Measurements from ENCODE around the gene SMC1A.

The SMC1A gene

DNA sequence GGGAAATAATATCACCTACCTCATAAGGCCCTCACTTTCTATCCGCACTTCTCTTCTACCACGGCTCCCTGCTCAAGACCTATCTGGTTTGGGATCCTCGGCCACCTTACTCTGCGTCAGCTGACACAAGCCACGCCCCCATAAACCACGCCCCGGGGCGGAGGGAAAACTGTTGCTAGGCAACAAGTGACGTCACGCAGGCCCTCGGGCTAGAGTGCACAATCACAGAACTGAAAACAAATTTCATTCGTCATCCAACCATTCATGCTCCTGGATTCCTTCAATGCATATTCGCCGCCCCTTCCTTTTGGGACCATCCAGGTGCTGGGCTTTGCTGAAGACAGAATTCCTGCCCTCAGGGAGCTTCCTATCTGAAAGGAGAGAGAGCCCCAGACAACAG is 66.3 kb downstream of the SMC1A start:
- Histone ChIP-seq H3K9ac (ENCODE audit: low read depth in 1 of 2, low read length in 2 of 2) (no peak overlapping the region), H3K36me3 (ENCODE audit: control insufficient read depth in 1 of 2, insufficient read depth in 2 of 2, low read length in 2 of 2) (no peaks in the 10 kb centered on the region), H3K27me3 (ENCODE audit: control insufficient read depth in 1 of 2, insufficient read depth in 2 of 2, low read length in 2 of 2) (no peaks in the 10 kb centered on the region)

DNA sequence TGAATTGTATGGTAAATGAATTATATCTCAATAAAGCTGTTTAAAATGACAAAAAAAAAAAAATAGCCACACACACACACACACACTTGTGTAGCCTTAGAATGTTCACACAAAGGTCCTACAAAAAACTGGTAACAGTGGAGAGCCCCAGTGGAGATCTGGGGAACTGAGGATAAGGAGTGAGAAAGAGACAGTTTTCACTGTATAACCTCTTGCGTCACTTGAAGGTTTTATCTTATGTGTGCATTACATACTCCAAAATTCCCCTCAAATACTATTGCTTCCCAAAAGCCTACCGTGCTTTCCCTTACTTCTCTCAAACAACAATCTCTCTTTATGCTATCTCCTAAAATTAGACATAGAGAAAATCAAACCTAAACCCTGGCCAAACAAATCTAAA is 67.8 kb downstream of the SMC1A start:
- Histone ChIP-seq H3K36me3 (ENCODE audit: control insufficient read depth in 1 of 2, insufficient read depth in 2 of 2, low read length in 2 of 2) (no peaks in the 10 kb centered on the region), H3K9me3 (ENCODE audit: control insufficient read depth in 1 of 2, low read length in 2 of 2) (no peaks in the 10 kb centered on the region), H3K27ac (ENCODE audit: low read depth, low read length) (no peak overlapping the region), H3K27me3 (ENCODE audit: control insufficient read depth in 1 of 2, insufficient read depth in 2 of 2, low read length in 2 of 2) (no peaks in the 10 kb centered on the region), H3K4me1 (ENCODE audit: control insufficient read depth in 1 of 2, insufficient read depth in 2 of 2, low read length in 2 of 2) (no peaks in the 10 kb centered on the region), H3K4me3 (ENCODE audit: low read depth in 1 of 2, low read length in 2 of 2) (no peak overlapping the region), H3K9ac (ENCODE audit: low read depth in 1 of 2, low read length in 2 of 2) (no peak overlapping the region)

More for the DNA sequence above, 66.3 kb downstream of the SMC1A start:
- Histone ChIP-seq H3K4me1 (ENCODE audit: control insufficient read depth in 1 of 2, insufficient read depth in 2 of 2, low read length in 2 of 2) (no peaks in the 10 kb centered on the region), H3K9me3 (ENCODE audit: control insufficient read depth in 1 of 2, low read length in 2 of 2) (no peaks in the 10 kb centered on the region), H3K27ac (ENCODE audit: low read depth, low read length) (no peak overlapping the region), H3K4me3 (ENCODE audit: low read depth in 1 of 2, low read length in 2 of 2) (no peak overlapping the region)

DNA sequence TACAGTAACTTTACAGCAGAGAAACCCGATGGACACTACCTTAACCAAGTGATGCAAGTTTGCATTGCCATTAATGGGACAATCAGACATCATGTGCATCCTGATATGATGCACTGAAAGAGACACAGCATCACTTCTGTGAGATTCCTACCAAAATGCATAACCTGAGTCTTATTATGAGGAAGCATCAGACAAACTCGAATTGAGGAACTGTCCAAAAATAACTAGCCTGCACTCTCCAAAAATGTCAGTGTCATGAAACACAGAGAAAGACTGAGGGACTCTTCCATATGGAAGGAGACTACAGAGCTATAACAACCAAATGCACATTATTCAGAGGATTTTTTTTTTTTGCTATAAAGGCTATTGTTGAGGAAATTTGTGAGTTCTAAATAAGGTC is 74.5 kb downstream of the SMC1A start:
- Histone ChIP-seq H3K4me3 (ENCODE audit: low read depth in 1 of 2, low read length in 2 of 2) (no peak overlapping the region), H3K27me3 (ENCODE audit: control insufficient read depth in 1 of 2, insufficient read depth in 2 of 2, low read length in 2 of 2) (no peaks in the 10 kb centered on the region), H3K27ac (ENCODE audit: low read depth, low read length) (no peak overlapping the region), H3K9ac (ENCODE audit: low read depth in 1 of 2, low read length in 2 of 2) (no peak overlapping the region), H3K9me3 (ENCODE audit: control insufficient read depth in 1 of 2, low read length in 2 of 2) (no peaks in the 10 kb centered on the region), H3K4me1 (ENCODE audit: control insufficient read depth in 1 of 2, insufficient read depth in 2 of 2, low read length in 2 of 2) (no peaks in the 10 kb centered on the region), H3K36me3 (ENCODE audit: control insufficient read depth in 1 of 2, insufficient read depth in 2 of 2, low read length in 2 of 2) (no peaks in the 10 kb centered on the region)

DNA sequence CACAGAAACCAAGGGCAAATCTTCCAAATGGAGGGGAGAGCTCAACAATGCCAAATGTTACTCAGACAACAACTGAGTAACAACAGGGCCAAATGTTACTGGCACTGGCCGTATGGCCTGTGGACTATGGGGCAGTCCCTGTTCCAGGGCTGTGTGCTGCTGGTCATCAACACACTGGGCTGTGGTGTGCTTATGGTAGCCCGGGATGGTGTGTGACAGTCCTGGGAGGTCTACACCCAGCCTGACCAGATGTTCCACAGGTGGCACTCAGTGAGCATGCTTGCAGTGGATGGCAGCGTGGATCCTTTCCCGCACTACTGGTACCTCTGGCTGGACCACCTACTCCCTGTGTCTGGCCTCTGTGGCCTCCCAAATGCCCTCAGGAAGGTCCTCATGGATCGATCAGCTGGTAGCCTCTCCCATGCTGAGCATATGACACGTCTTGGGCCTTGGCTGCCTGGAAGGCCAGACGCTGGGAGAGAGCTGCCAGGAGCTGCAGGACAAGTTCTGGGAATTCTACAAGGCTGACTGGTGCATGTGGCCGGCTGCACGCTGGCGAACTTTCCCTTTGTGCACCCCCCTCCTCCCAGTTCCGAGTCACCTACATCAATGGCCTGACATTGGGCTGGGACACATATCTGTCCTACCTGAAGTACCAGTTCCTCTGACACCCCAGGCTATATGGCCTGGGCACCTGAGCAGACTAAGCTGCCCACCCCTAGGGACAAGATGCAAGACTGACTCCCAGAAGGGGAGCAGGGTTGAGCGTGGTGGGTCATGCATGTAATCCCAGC is 81.4 kb downstream of the SMC1A start:
- Histone ChIP-seq H3K27ac (ENCODE audit: low read depth, low read length) (no peak overlapping the region), H3K9me3 (ENCODE audit: control insufficient read depth in 1 of 2, low read length in 2 of 2) (no peaks in the 10 kb centered on the region)

DNA sequence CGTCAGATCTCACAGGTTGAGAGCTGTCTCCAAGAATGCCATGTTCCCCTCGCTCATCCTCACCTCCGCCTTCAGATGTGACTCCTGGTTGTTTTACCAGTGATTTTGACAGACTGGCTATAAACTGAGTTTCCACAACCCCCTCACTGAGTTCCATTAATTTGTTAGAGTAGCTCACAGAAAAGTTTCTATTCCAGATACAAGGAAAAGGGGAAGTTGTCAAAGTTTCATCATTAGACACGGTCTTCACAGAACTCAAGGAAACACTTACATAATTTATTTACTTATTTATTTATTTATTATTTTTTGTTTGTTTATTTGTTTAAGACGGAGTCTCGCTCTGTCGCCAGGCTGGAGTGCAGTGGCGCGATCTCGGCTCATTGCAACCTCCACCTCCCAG is 85.4 kb downstream of the SMC1A start:
- Histone ChIP-seq H3K9me3 (ENCODE audit: control insufficient read depth in 1 of 2, low read length in 2 of 2) (no peaks in the 10 kb centered on the region), H3K27ac (ENCODE audit: low read depth, low read length) (no peak overlapping the region), H3K36me3 (ENCODE audit: control insufficient read depth in 1 of 2, insufficient read depth in 2 of 2, low read length in 2 of 2) (no peaks in the 10 kb centered on the region), H3K27me3 (ENCODE audit: control insufficient read depth in 1 of 2, insufficient read depth in 2 of 2, low read length in 2 of 2) (no peaks in the 10 kb centered on the region), H3K4me3 (ENCODE audit: low read depth in 1 of 2, low read length in 2 of 2) (no peak overlapping the region), H3K9ac (ENCODE audit: low read depth in 1 of 2, low read length in 2 of 2) (no peak overlapping the region), H3K4me1 (ENCODE audit: control insufficient read depth in 1 of 2, insufficient read depth in 2 of 2, low read length in 2 of 2) (no peaks in the 10 kb centered on the region)

More for the DNA sequence above, 81.4 kb downstream of the SMC1A start:
- Histone ChIP-seq H3K9ac (ENCODE audit: low read depth in 1 of 2, low read length in 2 of 2) (no peak overlapping the region), H3K36me3 (ENCODE audit: control insufficient read depth in 1 of 2, insufficient read depth in 2 of 2, low read length in 2 of 2) (no peaks in the 10 kb centered on the region), H3K4me3 (ENCODE audit: low read depth in 1 of 2, low read length in 2 of 2) (no peak overlapping the region), H3K27me3 (ENCODE audit: control insufficient read depth in 1 of 2, insufficient read depth in 2 of 2, low read length in 2 of 2) (no peaks in the 10 kb centered on the region), H3K4me1 (ENCODE audit: control insufficient read depth in 1 of 2, insufficient read depth in 2 of 2, low read length in 2 of 2) (no peaks in the 10 kb centered on the region)

DNA sequence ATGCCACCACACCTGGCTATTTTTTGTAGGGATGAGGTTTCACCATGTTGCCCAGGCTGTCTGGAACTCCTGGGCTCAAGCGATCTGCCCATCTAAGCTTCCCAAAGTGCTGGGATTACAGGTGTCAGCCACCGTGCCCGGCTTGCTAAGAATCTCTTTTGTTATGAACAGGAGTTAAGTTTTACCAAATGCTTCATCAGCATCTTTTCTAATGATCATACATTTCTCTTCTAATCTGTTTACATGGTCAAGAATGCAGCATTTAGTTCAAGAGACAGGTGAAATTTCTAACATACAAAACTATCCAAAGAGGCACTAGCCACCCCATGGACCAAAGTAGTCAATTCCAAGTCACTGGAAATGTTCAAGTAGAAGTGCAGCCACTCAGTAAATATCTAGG is 88.6 kb downstream of the SMC1A start:
- Histone ChIP-seq H3K9ac (ENCODE audit: low read depth in 1 of 2, low read length in 2 of 2) (no peak overlapping the region), H3K4me3 (ENCODE audit: low read depth in 1 of 2, low read length in 2 of 2) (no peak overlapping the region), H3K27ac (ENCODE audit: low read depth, low read length) (no peak overlapping the region), H3K36me3 (ENCODE audit: control insufficient read depth in 1 of 2, insufficient read depth in 2 of 2, low read length in 2 of 2) (no peaks in the 10 kb centered on the region), H3K27me3 (ENCODE audit: control insufficient read depth in 1 of 2, insufficient read depth in 2 of 2, low read length in 2 of 2) (no peaks in the 10 kb centered on the region), H3K9me3 (ENCODE audit: control insufficient read depth in 1 of 2, low read length in 2 of 2) (no peaks in the 10 kb centered on the region), H3K4me1 (ENCODE audit: control insufficient read depth in 1 of 2, insufficient read depth in 2 of 2, low read length in 2 of 2) (no peaks in the 10 kb centered on the region)

GRCh38 chrX:53332204-53332603 is 90.2 kb downstream of the SMC1A start:
- H3K9me3 ChIP-seq (ENCODE audit: control insufficient read depth in 1 of 2, low read length in 2 of 2), result no peaks in the 10 kb centered on the region
- no peaks in the 10 kb centered on the region for H3K36me3 ChIP-seq (ENCODE audit: control insufficient read depth in 1 of 2, insufficient read depth in 2 of 2, low read length in 2 of 2)
- H3K4me1 ChIP-seq (ENCODE audit: control insufficient read depth in 1 of 2, insufficient read depth in 2 of 2, low read length in 2 of 2), result no peaks in the 10 kb centered on the region
- H3K4me3 ChIP-seq (ENCODE audit: low read depth in 1 of 2, low read length in 2 of 2), result no peak overlapping the region
- no peaks in the 10 kb centered on the region for H3K27me3 ChIP-seq (ENCODE audit: control insufficient read depth in 1 of 2, insufficient read depth in 2 of 2, low read length in 2 of 2)
- no peak overlapping the region for H3K9ac ChIP-seq (ENCODE audit: low read depth in 1 of 2, low read length in 2 of 2)
- no peak overlapping the region for H3K27ac ChIP-seq (ENCODE audit: low read depth, low read length)

DNA sequence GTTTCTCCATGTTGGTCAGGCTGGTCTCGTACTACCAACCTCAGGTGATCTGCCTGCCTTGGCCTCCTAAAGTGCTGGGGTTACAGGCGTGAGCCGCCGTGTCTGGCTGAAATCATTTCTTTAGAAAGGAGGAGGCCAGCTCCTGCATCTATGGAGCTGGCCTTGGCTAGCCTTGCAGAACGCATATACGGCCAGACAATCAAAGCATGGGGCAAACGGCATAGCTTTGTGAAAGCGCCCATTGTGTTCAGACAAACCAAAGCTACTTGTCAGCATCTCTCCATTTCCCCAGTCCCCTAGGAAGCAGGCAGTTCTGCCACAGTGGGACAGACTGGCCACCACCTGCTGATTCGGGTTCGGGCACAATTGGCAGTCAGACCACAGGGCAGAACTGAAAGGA is 92.1 kb downstream of the SMC1A start:
- Histone ChIP-seq H3K4me1 (ENCODE audit: control insufficient read depth in 1 of 2, insufficient read depth in 2 of 2, low read length in 2 of 2) (no peaks in the 10 kb centered on the region), H3K27ac (ENCODE audit: low read depth, low read length) (no peak overlapping the region), H3K9me3 (ENCODE audit: control insufficient read depth in 1 of 2, low read length in 2 of 2) (no peaks in the 10 kb centered on the region), H3K27me3 (ENCODE audit: control insufficient read depth in 1 of 2, insufficient read depth in 2 of 2, low read length in 2 of 2) (peaks cover 0 to 6% of the 10 kb centered on the region in 2 donors), H3K4me3 (ENCODE audit: low read depth in 1 of 2, low read length in 2 of 2) (no peak overlapping the region), H3K36me3 (ENCODE audit: control insufficient read depth in 1 of 2, insufficient read depth in 2 of 2, low read length in 2 of 2) (no peaks in the 10 kb centered on the region), H3K9ac (ENCODE audit: low read depth in 1 of 2, low read length in 2 of 2) (no peak overlapping the region)

DNA sequence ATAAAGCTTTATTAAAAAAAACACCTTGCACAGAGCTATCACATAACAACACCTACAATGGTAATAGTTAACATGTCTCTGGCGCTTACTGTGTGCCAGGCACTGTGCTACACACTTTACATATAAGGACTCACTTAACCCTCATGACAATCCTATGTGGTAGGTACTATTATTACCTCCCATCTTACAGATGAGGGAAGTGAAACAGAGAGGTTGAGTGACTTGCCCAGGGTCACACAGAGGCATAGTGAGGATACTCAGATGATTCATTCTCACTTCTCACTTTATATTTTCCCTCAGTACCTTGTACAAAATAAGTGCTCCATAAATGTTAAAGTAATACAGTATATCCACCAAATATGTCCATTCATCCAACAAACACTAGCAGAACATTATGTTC is 97.7 kb downstream of the SMC1A start:
- no peak overlapping the region for H3K4me3 ChIP-seq (ENCODE audit: low read depth in 1 of 2, low read length in 2 of 2)
- peaks cover 3 to 21% of the 10 kb centered on the region in 2 donors for H3K27me3 ChIP-seq (ENCODE audit: control insufficient read depth in 1 of 2, insufficient read depth in 2 of 2, low read length in 2 of 2)
- H3K9ac ChIP-seq (ENCODE audit: low read depth in 1 of 2, low read length in 2 of 2), result no peak overlapping the region
- peaks cover 0 to 3% of the 10 kb centered on the region in 2 donors for H3K4me1 ChIP-seq (ENCODE audit: control insufficient read depth in 1 of 2, insufficient read depth in 2 of 2, low read length in 2 of 2)
- no peaks in the 10 kb centered on the region for H3K36me3 ChIP-seq (ENCODE audit: control insufficient read depth in 1 of 2, insufficient read depth in 2 of 2, low read length in 2 of 2)
- H3K27ac ChIP-seq (ENCODE audit: low read depth, low read length), result no peak overlapping the region
- no peaks in the 10 kb centered on the region for H3K9me3 ChIP-seq (ENCODE audit: control insufficient read depth in 1 of 2, low read length in 2 of 2)
